Stomach (tissue), 9 donors: ENCODE measurements around the gene SH3PXD2A. TPM values are rescaled to one million over a fixed set of nuclear protein-coding genes. Genes with fewer than 3 reads are reported as not detected.

Experiments used
- DNase-seq, 2 donors: peaks; one replicate each; pipeline versions ENCODE4 v3.0.0 to v3.0.0-alpha.2; 2013 to 2019
- H3K27ac ChIP-seq, 5 donors: fragments of 200-600 bp in 4 of 5; sonication (generic) in 4 of 5; one replicate each; pipeline ENCODE4 v1.5.1; 2013 to 2019; ENCODE audit warnings: mild to moderate bottlenecking in 1 of 5, moderate library complexity in 1 of 5
- H3K27me3 ChIP-seq, 3 donors: fragments of 200-600 bp; sonication (generic); one replicate each; pipeline ENCODE4 v1.5.1; 2017 to 2019; ENCODE audit warnings: mixed run types in 1 of 3
- H3K36me3 ChIP-seq, 4 donors: fragments of 200-600 bp; sonication (generic); 1 replicate in 3 of 4; 2 replicates in 1 of 4; pipeline ENCODE4 v1.5.1; 2016 to 2019
- H3K4me1 ChIP-seq, 4 donors: fragments of 200-600 bp; sonication (generic); one replicate each; pipeline ENCODE4 v1.5.1; 2016 to 2019
- H3K4me3 ChIP-seq, 4 donors: fragments of 200-600 bp; sonication (generic) in 3 of 4; one replicate each; pipeline ENCODE4 v1.5.1; 2016 to 2019; ENCODE audit warnings: mild to moderate bottlenecking in 1 of 4
- H3K9me3 ChIP-seq, 4 donors: fragments of 200-600 bp; sonication (generic); one replicate each; pipeline ENCODE4 v1.5.1; 2016 to 2019
- EP300 ChIP-seq: sonication (generic); formaldehyde crosslinking; IDR thresholded peaks from one replicate; pipeline ENCODE4 v1.6.1; 2017; ENCODE audit warnings: antibody characterized with exemption
- POLR2A ChIP-seq, 4 donors: fragments of 450-650 bp; IDR thresholded peaks; one replicate each; pipeline ENCODE4 v1.6.1; 2016; ENCODE audit warnings: antibody characterized with exemption in 4 of 4, control low read depth in 2 of 4, mild to moderate bottlenecking in 1 of 4, moderate library complexity in 1 of 4
- POLR2AphosphoS5 ChIP-seq, 3 donors: sonication (generic); formaldehyde crosslinking; IDR thresholded peaks; one replicate each; pipeline ENCODE4 v1.6.1; 2016; ENCODE audit warnings: antibody characterized with exemption in 3 of 3
- WGBS, 5 donors: extraction: QIAGEN DNeasy Blood & Tissue Kit in 3 of 5; methylation state at CpG; one replicate each; pipeline versions ENCODE4 v1.1.5 to v1.1.7; 2013 to 2018; 5-methylcytosine and 5-hydroxymethylcytosine counted together
- intact Hi-C: fragments of 100-400 bp; cut with DNase I; formaldehyde crosslinking; loops from one replicate; pipeline ENCODE4 v1.15.1; 2023; ENCODE audit warnings: low total_unique reads
- polyA plus RNA-seq, 3 donors: library from polyadenylated mRNA; stranded (reverse); fragments of 200-250 nt; gene quantifications; one replicate each; pipeline ENCODE4 v1.2.3, GENCODE V29; 2013
- total RNA-seq, 5 donors: library from RNA; depleted of rRNA; stranded (reverse); fragments of >200 nt; gene quantifications; one replicate each; pipeline versions ENCODE4 v1.1.0 to v1.2.3, GENCODE V29; 2014 to 2016
- TF ChIP-seq, protein P1 (sequence below), 7 experiments: fragments of 450-650 bp in 4 of 7; fragments of 200-600 bp in 3 of 7; sonication (generic) in 3 of 7; IDR thresholded peaks; one replicate each; pipeline ENCODE4 v1.5.1; 2016 to 2019; ENCODE audit warnings: antibody characterized with exemption in 7 of 7, control low read depth in 2 of 7, mild to moderate bottlenecking in 1 of 7
- donor health status: healthy with polysubstance abuse.
- donor health status: Bipolar disorder and iron deficiency.
- donor health status: healthy.

Gene SH3PXD2A
- total and polyA plus RNA-seq, 8 donors, result 12.8 to 51.6 (median 24.0) TPM

GRCh38 chr10:103589074-103589630, 266.2 kb downstream of the SH3PXD2A start:
- intact Hi-C loops, result no loop called here
- Histone ChIP-seq H3K27ac (no peak overlapping the region), H3K9me3 (peaks cover 0 to 10% (median 2%) of the 10 kb centered on the region in 4 donors), H3K4me3 (no peak overlapping the region), H3K27me3 (peaks cover 0 to 12% (median 8%) of the 10 kb centered on the region in 3 donors), H3K36me3 (peaks cover 0 to 29% (median 7%) of the 10 kb centered on the region in 4 donors), H3K4me1 (peaks cover 0 to 9% (median 8%) of the 10 kb centered on the region in 4 donors)
- WGBS, 5 donors, result 61 to 76% (median 68%) methylated on average over 15 of the region's 15 CpGs
- DNase-seq, result no peak
- no peak for TF ChIP-seq POLR2AphosphoS5 (IDR thresholded peaks at IDR 0.05)
- no peak for TF ChIP-seq EP300
- TF ChIP-seq, protein P1, sequence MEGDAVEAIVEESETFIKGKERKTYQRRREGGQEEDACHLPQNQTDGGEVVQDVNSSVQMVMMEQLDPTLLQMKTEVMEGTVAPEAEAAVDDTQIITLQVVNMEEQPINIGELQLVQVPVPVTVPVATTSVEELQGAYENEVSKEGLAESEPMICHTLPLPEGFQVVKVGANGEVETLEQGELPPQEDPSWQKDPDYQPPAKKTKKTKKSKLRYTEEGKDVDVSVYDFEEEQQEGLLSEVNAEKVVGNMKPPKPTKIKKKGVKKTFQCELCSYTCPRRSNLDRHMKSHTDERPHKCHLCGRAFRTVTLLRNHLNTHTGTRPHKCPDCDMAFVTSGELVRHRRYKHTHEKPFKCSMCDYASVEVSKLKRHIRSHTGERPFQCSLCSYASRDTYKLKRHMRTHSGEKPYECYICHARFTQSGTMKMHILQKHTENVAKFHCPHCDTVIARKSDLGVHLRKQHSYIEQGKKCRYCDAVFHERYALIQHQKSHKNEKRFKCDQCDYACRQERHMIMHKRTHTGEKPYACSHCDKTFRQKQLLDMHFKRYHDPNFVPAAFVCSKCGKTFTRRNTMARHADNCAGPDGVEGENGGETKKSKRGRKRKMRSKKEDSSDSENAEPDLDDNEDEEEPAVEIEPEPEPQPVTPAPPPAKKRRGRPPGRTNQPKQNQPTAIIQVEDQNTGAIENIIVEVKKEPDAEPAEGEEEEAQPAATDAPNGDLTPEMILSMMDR (IDR thresholded peaks at IDR 0.05), result no peak
- no peak for TF ChIP-seq POLR2A (IDR thresholded peaks at IDR 0.05)

GRCh38 chr10:103587073-103587472, 268.3 kb downstream of the SH3PXD2A start:
- intact Hi-C loops, result no loop called here
- TF ChIP-seq, protein P1 (IDR thresholded peaks at IDR 0.05), result no peak
- TF ChIP-seq POLR2AphosphoS5 (IDR thresholded peaks at IDR 0.05), result no peak
- TF ChIP-seq POLR2A (IDR thresholded peaks at IDR 0.05), result no peak
- no peak for TF ChIP-seq EP300
- no peak overlapping the region for H3K27ac ChIP-seq
- peaks cover 0 to 13% (median 13%) of the 10 kb centered on the region in 4 donors for H3K4me1 ChIP-seq
- no peak for DNase-seq
- H3K4me3 ChIP-seq, result no peak overlapping the region
- peaks cover 0 to 21% (median 11%) of the 10 kb centered on the region in 3 donors for H3K27me3 ChIP-seq
- peaks cover 0 to 11% (median 2%) of the 10 kb centered on the region in 4 donors for H3K9me3 ChIP-seq
- peaks cover 0 to 25% (median 7%) of the 10 kb centered on the region in 4 donors for H3K36me3 ChIP-seq

- Histone ChIP-seq H3K27me3 (peaks cover 0 to 21% (median 11%) of the 10 kb centered on the region in 3 donors), H3K4me1 (peaks cover 0 to 13% (median 13%) of the 10 kb centered on the region in 4 donors), H3K4me3 (peak overlapping the region; percentile 38 to 53 (median 46)), H3K36me3 (peaks cover 0 to 25% (median 7%) of the 10 kb centered on the region in 4 donors), H3K9me3 (peaks cover 0 to 11% (median 2%) of the 10 kb centered on the region in 4 donors), H3K27ac (peak overlapping the region in 1 of 5 donors; percentile 41)
- no peak for TF ChIP-seq EP300
- TF ChIP-seq, protein P1 (IDR thresholded peaks at IDR 0.05), result no peak
- no peak for TF ChIP-seq POLR2A (IDR thresholded peaks at IDR 0.05)
- no peak for TF ChIP-seq POLR2AphosphoS5 (IDR thresholded peaks at IDR 0.05)
- intact Hi-C loops, result no loop called here
- WGBS, 5 donors, result 70 to 84% (median 78%) methylated on average over 21 to 32 of the region's 32 CpGs
- DNase-seq, result no peak
Observed at GRCh38 chr10:103585011-103585405, 270.4 kb downstream of the SH3PXD2A start.

- peaks cover 0 to 25% (median 7%) of the 10 kb centered on the region in 4 donors for H3K36me3 ChIP-seq
- peak overlapping the region; percentile 38 to 53 (median 46) for H3K4me3 ChIP-seq
- TF ChIP-seq EP300, result no peak
- TF ChIP-seq, protein P1 (IDR thresholded peaks at IDR 0.05), result no peak
- no peak for TF ChIP-seq POLR2A (IDR thresholded peaks at IDR 0.05)
- no peak for TF ChIP-seq POLR2AphosphoS5 (IDR thresholded peaks at IDR 0.05)
- H3K27ac ChIP-seq, result peak overlapping the region in 1 of 5 donors; percentile 41
- peaks cover 0 to 13% (median 13%) of the 10 kb centered on the region in 4 donors for H3K4me1 ChIP-seq
- 11 to 22% (median 13%) methylated on average over 33 to 111 of the region's 111 CpGs for WGBS, 5 donors
- peaks cover 0 to 11% (median 2%) of the 10 kb centered on the region in 4 donors for H3K9me3 ChIP-seq
- intact Hi-C loops, result no loop called here
- H3K27me3 ChIP-seq, result peaks cover 0 to 21% (median 11%) of the 10 kb centered on the region in 3 donors
- peak in 1 of 2 donors; percentile 81 for DNase-seq
Observed at GRCh38 chr10:103584216-103585010, 271.0 kb downstream of the SH3PXD2A start.
